Thoracic aorta (tissue), 2 donors: ENCODE data around the gene LYST. TPM values are rescaled to one million over a fixed set of nuclear protein-coding genes. Genes with fewer than 3 reads are reported as not detected.
A peak's percentile ranks its signal among the peaks of the same experiment; 100 is the strongest.

Experiments used
- ATAC-seq: fragments of 150-250 bp; one replicate; pipeline ENCODE4 v1.8.0; 2017; ENCODE audit warnings: low read depth; ENCODE audit not compliant: insufficient number of reproducible peaks, low FRiP score
- DNase-seq: peaks from one replicate; pipeline ENCODE4 v3.0.0-alpha.2; 2020; ENCODE audit warnings: low spot score
- H3K27ac ChIP-seq, 2 donors: fragments of 200-600 bp; sonication (generic); 1 replicate in 1 of 2; 2 replicates in 1 of 2; pipeline ENCODE4 v1.5.1; 2016; ENCODE audit warnings: mild to moderate bottlenecking in 2 of 2, moderate library complexity in 2 of 2
- H3K27me3 ChIP-seq: fragments of 200-600 bp; sonication (generic); replicated peaks from 2 replicates; pipeline ENCODE4 v1.6.0; 2016; ENCODE audit warnings: mild to moderate bottlenecking; ENCODE audit not compliant: insufficient read depth
- H3K36me3 ChIP-seq: fragments of 200-600 bp; sonication (generic); one replicate; pipeline ENCODE4 v1.5.1; 2016
- H3K4me1 ChIP-seq, 2 donors: fragments of 200-600 bp; sonication (generic); 1 replicate in 1 of 2; 2 replicates in 1 of 2; pipeline versions ENCODE4 v1.5.1 to v1.6.0; 2016; ENCODE audit warnings: low read depth in 2 of 2, mild to moderate bottlenecking in 1 of 2; ENCODE audit not compliant: control insufficient read depth in 1 of 2
- H3K4me3 ChIP-seq: fragments of 200-600 bp; sonication (generic); 2 replicates; pipeline ENCODE4 v1.5.1; 2016; ENCODE audit warnings: mild to moderate bottlenecking
- H3K9me3 ChIP-seq: fragments of 200-600 bp; sonication (generic); 2 replicates; pipeline ENCODE4 v1.5.1; 2016
- CTCF ChIP-seq: fragments of 200-600 bp; sonication (generic); IDR thresholded peaks from one replicate; pipeline ENCODE4 v1.5.1; 2019; ENCODE audit warnings: antibody characterized with exemption
- total RNA-seq, 2 donors: library from RNA; depleted of rRNA; stranded (reverse); fragments of >200 nt; gene quantifications; one replicate each; pipeline versions ENCODE4 v1.1.0 to v1.2.3, GENCODE V29; 2016

Gene LYST
- total RNA-seq, 2 donors from 2014 or later = 32.5 to 32.8 TPM

- Histone ChIP-seq H3K4me1 (peaks cover 13 to 25% of the 10 kb centered on the region in 2 donors), H3K4me3 (peak overlapping the region; percentile 21), H3K9me3 (no peaks in the 10 kb centered on the region), H3K36me3 (no peaks in the 10 kb centered on the region), H3K27ac (peak overlapping the region; percentile 80 to 96), H3K27me3 (no peaks in the 10 kb centered on the region)
- DNase-seq (peak; percentile 41), ATAC-seq (peak; percentile 59)
- TF ChIP-seq CTCF = no peak
Observed at GRCh38 chr1:235910357-235911299, 43.9 kb upstream of the LYST start.

- Histone ChIP-seq H3K27me3 (no peaks in the 10 kb centered on the region), H3K4me3 (peak overlapping the region; percentile 41), H3K27ac (peak overlapping the region; percentile 80 to 96), H3K36me3 (no peaks in the 10 kb centered on the region), H3K4me1 (peaks cover 13 to 25% of the 10 kb centered on the region in 2 donors), H3K9me3 (no peaks in the 10 kb centered on the region)
- TF ChIP-seq CTCF = no peak
- ATAC-seq (peak; percentile 88), DNase-seq (peak; percentile 43)
Observed at GRCh38 chr1:235908742-235909520, 42.2 kb upstream of the LYST start.

- no peak for ATAC-seq
- Histone ChIP-seq H3K27ac (peak overlapping the region in 1 of 2 donors; percentile 63), H3K27me3 (no peaks in the 10 kb centered on the region), H3K4me3 (no peak overlapping the region), H3K4me1 (peaks cover 13 to 25% of the 10 kb centered on the region in 2 donors), H3K36me3 (no peaks in the 10 kb centered on the region), H3K9me3 (no peaks in the 10 kb centered on the region)
- TF ChIP-seq CTCF = no peak
- no peak for DNase-seq
Observed at GRCh38 chr1:235907897-235908240, 41.2 kb upstream of the LYST start.

GRCh38 chr1:235907187-235907896 lies 40.6 kb upstream of the LYST start:
- peaks cover 13 to 25% of the 10 kb centered on the region in 2 donors for H3K4me1 ChIP-seq
- H3K27ac ChIP-seq = peak overlapping the region in 1 of 2 donors; percentile 63
- ATAC-seq (no peak), DNase-seq (no peak)
- H3K27me3 ChIP-seq = no peaks in the 10 kb centered on the region
- H3K9me3 ChIP-seq = no peaks in the 10 kb centered on the region
- no peak for TF ChIP-seq CTCF
- H3K36me3 ChIP-seq = no peaks in the 10 kb centered on the region
- H3K4me3 ChIP-seq = no peak overlapping the region
